ENCODE data around the gene PAM.

- no peak for TF ChIP-seq CTCF (optimal IDR thresholded peaks at IDR 0.05 in 1 of 3, IDR thresholded peaks at IDR 0.05 in 1 of 3, conservative IDR thresholded peaks at IDR 0.05 in 1 of 3; ENCODE audit: extremely low read depth in 1 of 3, insufficient read depth in 2 of 3, low read length in 3 of 3)
- no peak for TF ChIP-seq EZH2 (IDR thresholded peaks at IDR 0.05; ENCODE audit: low read length)
Measured at GRCh38 chr5:102924963-102925362, 169.9 kb downstream of the PAM start.
